HEK293T (cell line): Measurements from ENCODE around the gene ENO2.

Experiments used
- CTCF ChIA-PET: fragments of 350-600 bp; formaldehyde crosslinking; extraction: SDS; loops from one replicate; lab custom pipeline; 2021; ENCODE audit warnings: antibody characterized with exemption, inconsistent platforms; lab: Yijun Ruan, JAX
- POLR2A ChIA-PET: fragments of 350-600 bp; formaldehyde crosslinking; extraction: SDS; loops from one replicate; lab custom pipeline; 2020; ENCODE audit warnings: antibody characterized with exemption, inconsistent platforms; lab: Yijun Ruan, JAX
- DNase-seq: peaks from one replicate; pipeline ENCODE4 v3.0.0; 2012; ENCODE audit warnings: mixed read lengths; ENCODE audit errors: extremely low spot score
- ARNT ChIP-seq: fragments of 450-650 bp; IDR thresholded peaks from 2 replicates; pipeline ENCODE4 v1.6.1; 2017; ENCODE audit warnings: mild to moderate bottlenecking
- BHLHE40 ChIP-seq: fragments of 450-650 bp; IDR thresholded peaks from 2 replicates; pipeline ENCODE4 v1.6.1; 2016; ENCODE audit warnings: mild to moderate bottlenecking, moderate library complexity, borderline replicate concordance
- CTBP1 ChIP-seq: fragments of 450-650 bp; IDR thresholded peaks from 2 replicates; pipeline ENCODE4 v1.6.1; 2016; ENCODE audit warnings: borderline replicate concordance
- ELF4 ChIP-seq: fragments of 450-650 bp; IDR thresholded peaks from 2 replicates; pipeline ENCODE4 v1.6.1; 2017; ENCODE audit warnings: antibody characterized with exemption
- FOXA1 ChIP-seq: fragments of 450-650 bp; IDR thresholded peaks from 2 replicates; pipeline ENCODE4 v1.6.1; 2016; ENCODE audit warnings: mild to moderate bottlenecking
- FOXK2 ChIP-seq: fragments of 450-650 bp; IDR thresholded peaks from 2 replicates; pipeline ENCODE4 v1.6.1; 2016; ENCODE audit warnings: mild to moderate bottlenecking
- FOXM1 ChIP-seq: fragments of 450-650 bp; IDR thresholded peaks from 2 replicates; pipeline ENCODE4 v1.6.1; 2017; ENCODE audit warnings: mild to moderate bottlenecking, borderline replicate concordance
- HDGF ChIP-seq: fragments of 450-650 bp; IDR thresholded peaks from 2 replicates; pipeline ENCODE4 v1.6.1; 2017; ENCODE audit warnings: antibody characterized with exemption, borderline replicate concordance
- L3MBTL2 ChIP-seq: fragments of 450-650 bp; conservative IDR thresholded peaks from 2 replicates; pipeline ENCODE4 v1.6.1; 2016; ENCODE audit warnings: mild to moderate bottlenecking
- LEF1 ChIP-seq: fragments of 450-650 bp; IDR thresholded peaks from 2 replicates; pipeline ENCODE4 v1.6.1; 2017; ENCODE audit warnings: mild to moderate bottlenecking, borderline replicate concordance
- NFRKB ChIP-seq: fragments of 450-650 bp; IDR thresholded peaks from 2 replicates; pipeline ENCODE4 v1.6.1; 2016; ENCODE audit warnings: mild to moderate bottlenecking, moderate library complexity
- PKNOX1 ChIP-seq: fragments of 450-650 bp; IDR thresholded peaks from 2 replicates; pipeline ENCODE4 v1.6.1; 2016
- SP1 ChIP-seq: fragments of 450-650 bp; IDR thresholded peaks from 2 replicates; pipeline ENCODE4 v1.6.1; 2017
- SUZ12 ChIP-seq: fragments of 450-650 bp; IDR thresholded peaks from 2 replicates; pipeline ENCODE4 v1.6.1; 2016; ENCODE audit warnings: mild to moderate bottlenecking
- TARDBP ChIP-seq: fragments of 450-650 bp; IDR thresholded peaks from 2 replicates; pipeline ENCODE4 v1.6.1; 2016
- ZNF384 ChIP-seq: fragments of 450-650 bp; IDR thresholded peaks from 2 replicates; pipeline ENCODE4 v1.6.1; 2016

The ENO2 gene

GRCh38 chr12:6957151-6957701 lies 42.8 kb downstream of the ENO2 start:
- POLR2A ChIA-PET: interaction anchor here (0.7 to 13.3 kb wide), 4 partner anchors 9 to 20 kb away, joined by 3 to 450 read pairs (median 4); partner anchors contain the start of genes C12orf57 and RNU7-1
- TF ChIP-seq SP1 (no peak), ELF4 (no peak), ZNF384 (no peak), FOXA1 (no peak), FOXM1 (no peak), ARNT (no peak), NFRKB (no peak), BHLHE40 (no peak), SUZ12 (no peak), TARDBP (no peak), PKNOX1 (no peak), LEF1 (no peak), CTBP1 (no peak), HDGF (no peak), FOXK2 (no peak)

GRCh38 chr12:6957741-6958608 lies 43.6 kb downstream of the ENO2 start:
- ChIA-PET CTCF (interaction anchor here (0.5 to 1.0 kb wide), 3 partner anchors 13 to 186 kb away, joined by 4 to 8 read pairs (median 5); no protein-coding TSS in a partner anchor), POLR2A (interaction anchor here (0.9 to 13.3 kb wide), 3 partner anchors 12 to 89 kb away, joined by 3 to 450 read pairs (median 4); partner anchors contain the start of genes C12orf57 and RNU7-1)

More at GRCh38 chr12:6957151-6957701, 42.8 kb downstream of the ENO2 start:
- CTCF ChIA-PET: interaction anchor here (1.2 kb wide), 1 partner anchor 13 kb away, joined by 5 read pairs; the partner anchor contains the start of genes C12orf57 and RNU7-1
- no peak for DNase-seq

GRCh38 chr12:6958609-6959057 lies 44.3 kb downstream of the ENO2 start:
- TF ChIP-seq ZNF384 (no peak), CTBP1 (no peak), PKNOX1 (no peak), FOXA1 (no peak), LEF1 (no peak), SUZ12 (no peak), FOXM1 (no peak), NFRKB (no peak), SP1 (no peak), ARNT (no peak), HDGF (no peak), L3MBTL2 (no peak), FOXK2 (no peak), ELF4 (no peak), TARDBP (no peak)
- CTCF ChIA-PET: interaction anchor here (0.5 to 1.0 kb wide), 3 partner anchors 14 to 186 kb away, joined by 4 to 8 read pairs (median 5); no protein-coding TSS in a partner anchor
- DNase-seq: no peak
- POLR2A ChIA-PET: interaction anchor here (0.9 to 13.3 kb wide), 4 partner anchors 13 to 93 kb away, joined by 3 to 450 read pairs (median 4); partner anchors contain the start of genes C12orf57 and RNU7-1

More at GRCh38 chr12:6957741-6958608, 43.6 kb downstream of the ENO2 start:
- TF ChIP-seq SP1 (no peak), CTBP1 (no peak), ZNF384 (no peak), FOXM1 (no peak), FOXA1 (no peak), L3MBTL2 (no peak), ARNT (no peak), FOXK2 (no peak), ELF4 (no peak), SUZ12 (no peak), BHLHE40 (no peak), TARDBP (no peak), LEF1 (no peak), HDGF (no peak), PKNOX1 (no peak), NFRKB (no peak)
- DNase-seq: no peak

GRCh38 chr12:6959058-6959804 lies 44.9 kb downstream of the ENO2 start:
- ChIA-PET CTCF (interaction anchor here (1.0 kb wide), 1 partner anchor 34 kb away, joined by 8 read pairs; no protein-coding TSS in a partner anchor), POLR2A (interaction anchor here (0.9 to 13.3 kb wide), 5 partner anchors 13 to 94 kb away, joined by 3 to 450 read pairs (median 4); partner anchors contain the start of genes C12orf57 and RNU7-1)
- no peak for DNase-seq
- TF ChIP-seq LEF1 (no peak), HDGF (no peak), NFRKB (no peak), SP1 (no peak), BHLHE40 (no peak), FOXA1 (no peak)
